Esophagus muscularis mucosa (tissue), 4 donors: ENCODE data around the gene PTPRT. TPM values are rescaled to one million over a fixed set of nuclear protein-coding genes. Genes with fewer than 3 reads are reported as not detected.

ENCODE experiments used
- DNase-seq: peaks from one replicate; pipeline ENCODE4 v3.0.0-alpha.2; 2017; ENCODE audit errors: extremely low spot score
- H3K27ac ChIP-seq, 4 donors: fragments of 200-600 bp; sonication (generic); replicated peaks in 1 of 4; 1 replicate in 3 of 4; 2 replicates in 1 of 4; pipeline ENCODE4 v1.5.1; 2016 to 2019; ENCODE audit warnings: mild to moderate bottlenecking in 1 of 4
- H3K27me3 ChIP-seq, 4 donors: fragments of 200-600 bp; sonication (generic); one replicate each; pipeline versions ENCODE4 v1.5.1 to v1.6.0; 2016 to 2019
- H3K36me3 ChIP-seq, 4 donors: fragments of 200-600 bp; sonication (generic); one replicate each; pipeline ENCODE4 v1.5.1; 2016 to 2019
- H3K4me1 ChIP-seq, 4 donors: fragments of 200-600 bp; sonication (generic); one replicate each; pipeline ENCODE4 v1.5.1; 2016 to 2019
- H3K4me3 ChIP-seq, 4 donors: fragments of 200-600 bp; sonication (generic); 1 replicate in 2 of 4; 2 replicates in 2 of 4; pipeline ENCODE4 v1.5.1; 2016 to 2019; ENCODE audit warnings: mild to moderate bottlenecking in 4 of 4, moderate library complexity in 1 of 4
- H3K9me3 ChIP-seq, 4 donors: fragments of 200-600 bp; sonication (generic); 1 replicate in 3 of 4; 2 replicates in 1 of 4; pipeline ENCODE4 v1.5.1; 2016 to 2019
- EP300 ChIP-seq: sonication (generic); formaldehyde crosslinking; IDR thresholded peaks from one replicate; pipeline ENCODE4 v1.6.1; 2017; ENCODE audit warnings: antibody characterized with exemption
- POLR2A ChIP-seq: fragments of 450-650 bp; IDR thresholded peaks from one replicate; pipeline ENCODE4 v1.6.1; 2017; ENCODE audit warnings: antibody characterized with exemption, moderate library complexity, mild to moderate bottlenecking, low read depth
- POLR2AphosphoS5 ChIP-seq, 2 donors: sonication (generic); formaldehyde crosslinking; IDR thresholded peaks; one replicate each; pipeline ENCODE4 v1.6.1; 2017; ENCODE audit warnings: antibody characterized with exemption in 2 of 2
- WGBS: methylation state at CpG from one replicate; pipeline ENCODE4 v1.1.5; 2018; 5-methylcytosine and 5-hydroxymethylcytosine counted together
- intact Hi-C: fragments of 100-400 bp; cut with DNase I; formaldehyde crosslinking; loops from one replicate; pipeline ENCODE4 v1.15.1; 2023
- total RNA-seq, 4 donors: library from RNA; depleted of rRNA; stranded (reverse); fragments of >200 nt; gene quantifications; one replicate each; pipeline versions ENCODE4 v1.1.0 to v1.2.1, GENCODE V29; 2016
- TF ChIP-seq, protein P1 (sequence below), 3 experiments: fragments of 200-600 bp in 2 of 3; fragments of 450-650 bp in 1 of 3; sonication (generic) in 2 of 3; IDR thresholded peaks; one replicate each; pipeline ENCODE4 v1.5.1; 2017 to 2019; ENCODE audit warnings: antibody characterized with exemption in 3 of 3, mild to moderate bottlenecking in 2 of 3, moderate library complexity in 1 of 3

PTPRT gene
- total RNA-seq, 4 donors from 2014 or later, result 0.06 to 0.39 TPM; not detected in 2

DNA sequence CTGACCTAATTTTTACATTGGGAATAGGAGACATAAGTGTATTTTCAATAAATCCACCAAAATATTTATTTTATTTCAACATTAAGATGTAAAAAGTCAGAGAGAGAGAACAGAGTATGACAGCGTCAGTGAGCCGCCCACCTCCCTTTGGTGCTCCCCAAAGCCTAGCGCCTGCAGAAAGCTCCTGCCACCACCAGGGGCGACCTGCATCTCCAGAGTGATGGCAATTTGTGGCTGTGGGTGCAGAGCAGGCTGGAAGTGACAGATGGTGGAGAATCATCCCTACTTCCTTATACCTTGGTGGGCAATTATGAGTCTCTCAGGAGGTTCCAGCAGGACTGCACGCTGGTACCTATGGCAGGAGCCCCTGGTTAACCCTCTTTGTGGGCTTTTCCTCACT is 87.3 kb downstream of the PTPRT start:
- intact Hi-C loops, result no loop called here
- no peak for DNase-seq
- WGBS, result 56% methylated on average over 5 of the region's 5 CpGs
- H3K9me3 ChIP-seq, result no peaks in the 10 kb centered on the region
- no peaks in the 10 kb centered on the region for H3K36me3 ChIP-seq
- no peak overlapping the region for H3K27ac ChIP-seq
- TF ChIP-seq, protein P1, sequence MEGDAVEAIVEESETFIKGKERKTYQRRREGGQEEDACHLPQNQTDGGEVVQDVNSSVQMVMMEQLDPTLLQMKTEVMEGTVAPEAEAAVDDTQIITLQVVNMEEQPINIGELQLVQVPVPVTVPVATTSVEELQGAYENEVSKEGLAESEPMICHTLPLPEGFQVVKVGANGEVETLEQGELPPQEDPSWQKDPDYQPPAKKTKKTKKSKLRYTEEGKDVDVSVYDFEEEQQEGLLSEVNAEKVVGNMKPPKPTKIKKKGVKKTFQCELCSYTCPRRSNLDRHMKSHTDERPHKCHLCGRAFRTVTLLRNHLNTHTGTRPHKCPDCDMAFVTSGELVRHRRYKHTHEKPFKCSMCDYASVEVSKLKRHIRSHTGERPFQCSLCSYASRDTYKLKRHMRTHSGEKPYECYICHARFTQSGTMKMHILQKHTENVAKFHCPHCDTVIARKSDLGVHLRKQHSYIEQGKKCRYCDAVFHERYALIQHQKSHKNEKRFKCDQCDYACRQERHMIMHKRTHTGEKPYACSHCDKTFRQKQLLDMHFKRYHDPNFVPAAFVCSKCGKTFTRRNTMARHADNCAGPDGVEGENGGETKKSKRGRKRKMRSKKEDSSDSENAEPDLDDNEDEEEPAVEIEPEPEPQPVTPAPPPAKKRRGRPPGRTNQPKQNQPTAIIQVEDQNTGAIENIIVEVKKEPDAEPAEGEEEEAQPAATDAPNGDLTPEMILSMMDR (IDR thresholded peaks at IDR 0.05), result no peak
- TF ChIP-seq EP300 (no peak), POLR2A (no peak), POLR2AphosphoS5 (IDR thresholded peaks at IDR 0.05) (no peak)
- peaks cover 0 to 22% (median 0%) of the 10 kb centered on the region in 4 donors for H3K27me3 ChIP-seq
- no peak overlapping the region for H3K4me3 ChIP-seq
- H3K4me1 ChIP-seq, result no peaks in the 10 kb centered on the region

DNA sequence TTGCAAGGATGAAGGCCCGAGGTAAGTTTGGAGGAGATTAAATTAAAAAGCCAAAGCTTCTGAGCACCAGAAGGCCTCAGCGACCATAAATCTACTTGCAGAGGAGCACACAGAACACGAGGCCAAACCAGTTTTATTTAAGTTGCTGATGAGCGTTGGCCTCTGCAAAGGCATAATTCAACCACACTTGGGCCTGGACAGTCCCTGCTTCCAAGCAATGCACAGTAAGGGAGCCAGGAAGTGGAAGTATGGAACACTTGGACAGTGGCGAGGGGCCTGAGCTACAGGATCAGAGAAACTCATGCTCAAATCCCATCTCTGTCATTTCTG is 92.8 kb downstream of the PTPRT start:
- peak; percentile 74 for DNase-seq
- Histone ChIP-seq H3K36me3 (no peaks in the 10 kb centered on the region), H3K9me3 (peaks cover 0 to 10% (median 4%) of the 10 kb centered on the region in 4 donors), H3K4me1 (no peaks in the 10 kb centered on the region), H3K27ac (no peak overlapping the region), H3K4me3 (no peak overlapping the region), H3K27me3 (peaks cover 0 to 20% (median 0%) of the 10 kb centered on the region in 4 donors)
- 45% methylated on average over 4 of the region's 5 CpGs for WGBS
- TF ChIP-seq POLR2AphosphoS5 (IDR thresholded peaks at IDR 0.05) (no peak), EP300 (no peak), POLR2A (no peak)
- TF ChIP-seq, protein P1 (IDR thresholded peaks at IDR 0.05), result no peak
- intact Hi-C loops, result no loop called here

DNA sequence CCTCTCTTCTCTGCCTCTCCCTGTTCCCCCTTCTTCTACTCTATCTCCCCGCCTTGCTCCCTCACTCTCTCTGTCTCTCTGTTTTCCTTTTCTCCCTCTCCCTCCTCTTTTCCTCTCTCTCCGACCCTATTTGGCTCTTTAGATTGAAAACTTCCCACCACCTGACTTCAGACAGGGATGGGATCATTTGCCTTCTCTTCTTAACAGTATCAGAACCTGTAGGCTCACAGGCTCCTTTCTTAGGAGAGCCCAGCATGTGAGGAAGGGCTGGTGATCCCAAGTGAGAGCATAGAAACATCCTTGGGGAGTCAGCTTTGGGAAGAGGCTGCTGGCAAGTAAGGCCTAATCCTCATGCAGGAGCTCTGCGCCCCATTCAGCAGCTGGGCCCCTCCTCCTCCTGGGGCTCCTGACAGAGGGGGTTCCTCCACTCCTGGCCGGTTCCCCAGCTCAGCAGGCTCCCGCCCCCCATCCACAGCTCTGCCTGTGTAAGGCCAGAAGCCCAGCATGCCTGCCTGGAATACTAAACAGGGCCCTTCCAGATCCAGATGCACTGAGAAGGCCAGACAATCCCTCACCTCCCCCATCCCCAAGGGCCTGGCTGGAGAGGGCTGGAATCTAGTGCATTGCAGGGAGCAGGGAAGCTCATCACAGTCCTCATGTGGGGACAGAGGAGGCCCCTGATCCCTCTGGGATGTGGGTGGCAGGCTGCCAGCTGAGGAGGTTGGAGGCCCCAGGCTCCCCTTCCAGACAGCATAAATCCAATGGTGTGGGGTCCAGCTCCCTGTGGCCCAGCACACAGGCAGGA is 93.4 kb downstream of the PTPRT start:
- no peak for DNase-seq
- no peaks in the 10 kb centered on the region for H3K36me3 ChIP-seq
- no peaks in the 10 kb centered on the region for H3K4me1 ChIP-seq
- peaks cover 0 to 14% (median 4%) of the 10 kb centered on the region in 4 donors for H3K9me3 ChIP-seq
- H3K27ac ChIP-seq, result no peak overlapping the region
- intact Hi-C loops, result no loop called here
- H3K4me3 ChIP-seq, result no peak overlapping the region
- TF ChIP-seq, protein P1 (IDR thresholded peaks at IDR 0.05), result no peak
- TF ChIP-seq POLR2A (no peak), POLR2AphosphoS5 (IDR thresholded peaks at IDR 0.05) (no peak), EP300 (no peak)
- H3K27me3 ChIP-seq, result peaks cover 0 to 20% (median 0%) of the 10 kb centered on the region in 4 donors
- 26% methylated on average over 5 of the region's 5 CpGs for WGBS

DNA sequence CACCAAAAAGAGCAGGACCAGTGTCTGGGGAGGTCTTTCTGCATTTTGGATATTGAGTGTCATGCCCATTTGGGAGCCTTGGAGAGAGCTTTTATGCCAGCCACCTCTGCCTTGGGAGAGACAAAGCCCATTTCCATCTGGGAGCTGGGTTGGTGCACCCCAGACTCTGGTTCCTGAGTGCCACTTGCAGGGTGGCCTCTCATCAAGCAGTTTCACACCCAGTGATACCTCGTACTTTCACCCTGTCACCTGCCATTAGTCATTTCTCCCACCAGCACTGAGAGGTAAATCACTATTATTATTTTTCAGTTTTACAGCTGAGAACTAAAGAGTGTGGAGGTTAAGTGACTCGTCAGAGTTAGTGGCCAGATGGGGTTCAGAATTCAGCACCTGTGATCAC is 94.7 kb downstream of the PTPRT start:
- peaks cover 0 to 20% (median 0%) of the 10 kb centered on the region in 4 donors for H3K27me3 ChIP-seq
- H3K4me1 ChIP-seq, result no peaks in the 10 kb centered on the region
- intact Hi-C loops, result no loop called here
- H3K36me3 ChIP-seq, result no peaks in the 10 kb centered on the region
- 85% methylated on average over 2 of the region's 2 CpGs for WGBS
- no peak overlapping the region for H3K27ac ChIP-seq
- TF ChIP-seq, protein P1 (IDR thresholded peaks at IDR 0.05), result no peak
- TF ChIP-seq POLR2A (no peak), EP300 (no peak), POLR2AphosphoS5 (IDR thresholded peaks at IDR 0.05) (no peak)
- no peak overlapping the region for H3K4me3 ChIP-seq
- H3K9me3 ChIP-seq, result peaks cover 0 to 14% (median 4%) of the 10 kb centered on the region in 4 donors
- DNase-seq, result peak; percentile 75
